Large intestine (tissue), 3 donors: ENCODE data around the gene DYNC1H1. TPM values are rescaled to one million over a fixed set of nuclear protein-coding genes. Genes with fewer than 3 reads are reported as not detected.
A peak's percentile ranks its signal among the peaks of the same experiment; 100 is the strongest.

Experiments
- DNase-seq, 2 donors: peaks; one replicate each; pipeline versions ENCODE4 v3.0.0 to v3.0.0-alpha.2; 2013
- H3K27ac ChIP-seq: one replicate; pipeline ENCODE4 v1.5.1; 2013; ENCODE audit warnings: low read length
- H3K27me3 ChIP-seq: 2 replicates; pipeline ENCODE4 v1.6.1; 2013; ENCODE audit warnings: low read length; ENCODE audit not compliant: control insufficient read depth, insufficient read depth
- H3K36me3 ChIP-seq: 2 replicates; pipeline ENCODE4 v1.6.1; 2013; ENCODE audit warnings: low read length; ENCODE audit not compliant: control insufficient read depth, insufficient read depth
- H3K4me1 ChIP-seq: one replicate; pipeline ENCODE4 v1.6.1; 2013; ENCODE audit warnings: low read length; ENCODE audit not compliant: control insufficient read depth, insufficient read depth
- H3K4me3 ChIP-seq: one replicate; pipeline ENCODE4 v1.5.1; 2013; ENCODE audit warnings: low read length
- H3K9me3 ChIP-seq: one replicate; pipeline ENCODE4 v1.6.1; 2013; ENCODE audit warnings: mild to moderate bottlenecking, low read depth, low read length, moderate library complexity; ENCODE audit not compliant: control insufficient read depth
- WGBS: methylation state at CpG from one replicate; pipeline ENCODE4 v1.1.5; 2013; ENCODE audit warnings: low lambda C conversion rate; ENCODE audit not compliant: insufficient coverage; 5-methylcytosine and 5-hydroxymethylcytosine counted together
- polyA plus RNA-seq: library from polyadenylated mRNA; unstranded; fragments of 120-200 nt; gene quantifications from one replicate; pipeline ENCODE4 v1.2.1, GENCODE V29; 2013

DYNC1H1 gene
- polyA plus RNA-seq, 1 donor: 259 TPM

GRCh38 chr14:102015045-102015685, 50.8 kb downstream of the DYNC1H1 start:
- peaks cover 94% of the 10 kb centered on the region for H3K36me3 ChIP-seq
- no peaks in the 10 kb centered on the region for H3K27me3 ChIP-seq
- H3K4me1 ChIP-seq: no peaks in the 10 kb centered on the region
- H3K4me3 ChIP-seq: no peak overlapping the region
- no peak for DNase-seq
- WGBS: no CpG with 5 or more reads among the region's 16 CpGs
- H3K27ac ChIP-seq: no peak overlapping the region
- no peaks in the 10 kb centered on the region for H3K9me3 ChIP-seq

DNA sequence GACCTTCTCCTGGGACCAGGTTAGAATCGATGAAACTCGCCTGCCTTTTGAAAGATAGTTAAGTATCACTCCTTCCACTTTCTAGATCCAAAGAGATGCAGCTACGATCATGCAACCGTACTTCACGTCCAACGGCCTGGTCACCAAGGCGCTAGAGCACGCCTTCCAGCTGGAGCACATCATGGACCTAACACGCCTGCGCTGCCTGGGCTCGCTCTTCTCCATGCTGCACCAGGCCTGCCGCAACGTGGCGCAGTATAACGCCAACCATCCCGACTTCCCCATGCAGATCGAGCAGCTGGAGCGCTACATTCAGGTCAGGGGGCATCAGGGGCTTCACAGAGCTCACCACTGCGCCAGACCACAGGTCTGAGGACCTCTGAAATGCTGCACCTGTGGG, 51.4 kb downstream of the DYNC1H1 start:
- Histone ChIP-seq H3K4me1 (no peaks in the 10 kb centered on the region), H3K9me3 (no peaks in the 10 kb centered on the region), H3K27ac (no peak overlapping the region), H3K4me3 (no peak overlapping the region), H3K36me3 (peaks cover 94% of the 10 kb centered on the region), H3K27me3 (no peaks in the 10 kb centered on the region)
- DNase-seq: no peak
- WGBS: no CpG with 5 or more reads among the region's 19 CpGs

DNA sequence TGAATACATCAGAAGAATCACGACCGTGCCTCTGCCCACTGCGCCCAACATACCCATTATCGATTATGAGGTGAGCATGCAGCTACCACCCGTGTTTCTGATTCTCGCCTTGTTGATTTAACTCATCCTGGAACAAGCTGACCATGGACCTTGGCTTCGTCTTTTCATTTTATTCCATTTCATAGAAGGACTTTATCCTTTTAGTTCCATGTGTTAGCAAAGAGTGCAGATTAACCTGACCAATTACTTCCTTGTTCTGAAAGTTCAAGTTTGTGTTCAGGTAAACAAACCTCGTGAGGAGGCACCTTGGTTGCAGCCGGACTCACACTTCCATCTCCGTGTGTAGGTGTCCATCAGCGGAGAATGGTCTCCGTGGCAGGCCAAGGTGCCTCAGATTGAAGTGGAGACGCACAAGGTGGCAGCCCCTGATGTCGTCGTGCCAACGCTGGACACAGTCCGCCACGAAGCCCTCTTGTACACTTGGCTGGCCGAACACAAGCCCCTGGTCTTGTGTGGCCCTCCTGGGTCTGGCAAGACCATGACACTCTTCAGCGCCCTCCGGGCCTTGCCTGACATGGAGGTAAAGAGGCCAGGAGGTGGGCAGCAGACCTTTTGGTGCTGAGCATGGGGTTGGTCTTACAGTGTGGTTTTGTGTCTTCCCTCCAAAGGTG, 52.2 kb downstream of the DYNC1H1 start:
- no peak for DNase-seq
- H3K4me3 ChIP-seq: no peak overlapping the region
- no peaks in the 10 kb centered on the region for H3K9me3 ChIP-seq
- peaks cover 94% of the 10 kb centered on the region for H3K36me3 ChIP-seq
- H3K4me1 ChIP-seq: no peaks in the 10 kb centered on the region
- H3K27ac ChIP-seq: no peak overlapping the region
- WGBS: no CpG with 5 or more reads among the region's 21 CpGs
- no peaks in the 10 kb centered on the region for H3K27me3 ChIP-seq

DNA sequence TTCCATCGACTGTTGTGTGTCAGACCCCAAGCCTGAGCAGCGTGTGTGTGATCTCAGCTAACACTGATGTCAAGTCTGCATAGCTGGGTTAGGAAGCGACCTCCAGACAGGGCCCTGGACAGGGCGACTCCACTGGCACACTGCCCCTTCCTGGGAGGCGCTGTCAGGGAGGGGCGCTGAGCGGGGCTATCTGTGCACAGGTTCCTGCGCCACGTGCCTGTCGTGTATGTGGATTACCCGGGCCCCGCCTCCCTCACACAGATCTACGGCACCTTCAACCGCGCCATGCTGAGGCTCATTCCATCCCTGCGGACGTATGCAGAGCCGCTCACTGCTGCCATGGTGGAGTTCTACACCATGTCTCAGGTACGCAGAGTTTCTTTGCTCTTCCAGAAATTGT, 53.9 kb downstream of the DYNC1H1 start:
- peaks cover 92% of the 10 kb centered on the region for H3K36me3 ChIP-seq
- H3K4me1 ChIP-seq: no peaks in the 10 kb centered on the region
- no peaks in the 10 kb centered on the region for H3K9me3 ChIP-seq
- no peaks in the 10 kb centered on the region for H3K27me3 ChIP-seq
- DNase-seq: no peak
- no peak overlapping the region for H3K27ac ChIP-seq
- no peak overlapping the region for H3K4me3 ChIP-seq
- no CpG with 5 or more reads among the region's 19 CpGs for WGBS

DNA sequence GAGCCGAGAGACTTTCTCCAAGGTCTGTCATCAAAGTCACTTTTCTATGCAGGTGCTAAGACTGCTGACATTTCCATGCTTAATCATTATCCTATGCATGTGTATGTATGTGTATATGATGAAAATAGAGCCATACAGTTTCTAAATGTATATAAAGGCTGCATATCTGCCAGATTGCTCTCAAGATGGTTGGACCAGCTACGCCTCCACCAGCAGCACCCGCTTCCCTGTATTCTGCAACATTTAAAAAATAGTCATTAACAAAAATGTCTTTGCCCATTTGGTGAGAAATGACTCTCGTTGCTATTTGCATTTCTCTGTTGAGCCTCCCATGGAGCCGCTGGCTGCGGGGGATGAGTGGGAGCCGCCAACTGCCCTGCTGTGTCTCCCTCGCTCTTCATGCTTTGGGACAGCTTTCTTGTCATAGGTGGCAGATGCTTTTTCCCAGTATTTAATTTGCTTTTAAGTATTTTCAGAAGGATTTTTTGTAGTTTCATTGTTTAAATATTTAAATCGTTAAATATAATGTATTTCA, 54.7 kb downstream of the DYNC1H1 start:
- 100% methylated on average over 1 of the region's 9 CpGs for WGBS
- DNase-seq: no peak
- Histone ChIP-seq H3K4me3 (no peak overlapping the region), H3K27ac (no peak overlapping the region), H3K27me3 (no peaks in the 10 kb centered on the region), H3K9me3 (no peaks in the 10 kb centered on the region), H3K4me1 (no peaks in the 10 kb centered on the region), H3K36me3 (peaks cover 91% of the 10 kb centered on the region)

DNA sequence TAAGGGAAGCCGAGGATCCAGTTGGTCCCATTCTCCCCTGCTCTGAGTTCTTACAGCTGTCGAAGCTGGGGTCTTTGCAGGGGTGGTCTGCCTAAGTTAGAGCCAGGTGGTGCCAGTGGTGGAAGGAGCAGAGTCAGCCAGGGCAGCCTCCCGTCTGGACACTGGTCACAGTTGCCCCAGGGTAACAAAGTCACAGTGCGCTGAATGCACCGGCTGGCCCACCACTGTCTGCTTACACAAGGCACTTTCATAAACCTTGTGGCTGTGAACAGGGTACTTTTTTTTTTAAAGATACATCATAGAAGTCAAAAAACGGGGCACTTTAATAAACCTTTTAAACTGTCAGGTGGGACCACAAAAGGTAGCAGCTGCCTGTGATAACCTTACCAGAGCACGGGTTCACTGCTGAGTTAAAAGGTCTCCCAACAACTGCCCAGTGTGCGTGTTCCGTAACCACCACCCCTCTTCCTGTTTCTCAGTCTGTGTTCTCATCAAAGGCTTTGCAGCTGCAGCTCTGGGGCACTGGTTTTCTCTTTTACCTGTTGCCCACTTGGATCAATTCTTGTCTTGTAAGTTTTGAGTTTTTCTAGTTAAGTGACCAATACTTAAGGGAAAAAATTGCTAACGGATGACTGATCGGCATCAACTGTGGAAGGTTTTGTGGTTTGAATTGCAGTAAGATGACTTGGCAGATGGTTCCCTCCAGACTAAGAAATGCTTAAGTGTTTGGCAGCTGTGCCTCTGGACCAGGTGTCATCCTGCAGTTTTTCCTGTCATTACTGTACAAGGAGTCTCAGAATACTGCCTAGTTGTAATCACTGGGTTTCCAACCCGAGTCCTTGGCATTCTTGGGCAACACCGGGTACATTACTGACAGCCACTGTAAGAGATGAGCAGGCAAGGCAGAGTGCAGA, 55.9 kb downstream of the DYNC1H1 start:
- H3K27ac ChIP-seq: no peak overlapping the region
- H3K27me3 ChIP-seq: no peaks in the 10 kb centered on the region
- no peak overlapping the region for H3K4me3 ChIP-seq
- H3K36me3 ChIP-seq: peaks cover 87% of the 10 kb centered on the region
- DNase-seq: no peak
- H3K4me1 ChIP-seq: no peaks in the 10 kb centered on the region
- no peaks in the 10 kb centered on the region for H3K9me3 ChIP-seq
- 92% methylated on average over 2 of the region's 13 CpGs for WGBS

- no peaks in the 10 kb centered on the region for H3K27me3 ChIP-seq
- DNase-seq: no peak
- no peak overlapping the region for H3K4me3 ChIP-seq
- no peaks in the 10 kb centered on the region for H3K9me3 ChIP-seq
- peaks cover 3% of the 10 kb centered on the region for H3K4me1 ChIP-seq
- H3K36me3 ChIP-seq: peaks cover 84% of the 10 kb centered on the region
- no CpG with 5 or more reads among the region's 9 CpGs for WGBS
- H3K27ac ChIP-seq: no peak overlapping the region
Observed at GRCh38 chr14:102026934-102027333, 62.6 kb downstream of the DYNC1H1 start.

DNA sequence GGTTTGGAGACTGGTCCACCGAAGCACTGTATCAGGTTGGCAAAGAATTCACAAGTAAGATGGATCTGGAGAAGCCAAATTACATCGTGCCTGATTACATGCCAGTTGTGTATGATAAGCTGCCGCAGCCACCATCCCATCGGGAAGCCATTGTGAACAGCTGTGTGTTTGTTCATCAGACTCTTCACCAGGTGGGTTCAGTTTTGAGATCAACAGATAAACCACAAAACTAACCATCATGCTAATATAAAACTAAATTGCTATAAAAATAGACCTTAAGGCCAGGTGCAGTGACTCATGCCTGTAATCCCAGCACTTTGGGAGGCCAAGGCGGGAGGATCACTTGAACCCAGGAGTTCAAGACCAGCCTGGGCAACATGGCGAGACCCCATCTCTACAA, 63.6 kb downstream of the DYNC1H1 start:
- Histone ChIP-seq H3K36me3 (peaks cover 86% of the 10 kb centered on the region), H3K9me3 (no peaks in the 10 kb centered on the region), H3K4me3 (no peak overlapping the region), H3K27ac (peak overlapping the region; percentile 25), H3K4me1 (peaks cover 3% of the 10 kb centered on the region), H3K27me3 (no peaks in the 10 kb centered on the region)
- DNase-seq: no peak
- WGBS: no CpG with 5 or more reads among the region's 6 CpGs

DNA sequence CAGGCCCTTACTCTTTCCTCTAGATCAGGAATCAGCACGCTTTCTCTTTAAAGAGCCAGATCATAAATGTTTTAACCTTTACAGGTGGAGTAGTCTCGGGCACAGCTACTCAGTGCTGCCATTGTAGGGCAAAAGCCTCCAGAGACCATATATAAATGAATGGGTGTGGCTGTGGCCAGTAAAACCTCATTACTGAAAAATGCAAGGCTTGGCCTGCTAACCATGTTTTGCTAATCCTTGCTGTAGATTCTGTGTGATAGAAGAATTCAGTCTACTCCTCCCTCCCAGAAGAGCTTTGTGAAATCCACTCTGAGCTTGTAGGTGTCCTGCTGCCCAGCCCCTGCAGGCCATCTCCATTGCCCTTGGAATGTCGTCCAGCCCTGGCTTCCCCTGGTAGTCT, 64.4 kb downstream of the DYNC1H1 start:
- peak overlapping the region; percentile 25 for H3K27ac ChIP-seq

GRCh38 chr14:102029956-102030355, 65.6 kb downstream of the DYNC1H1 start:
- no CpG with 5 or more reads among the region's 2 CpGs for WGBS
- H3K36me3 ChIP-seq: peaks cover 89% of the 10 kb centered on the region
- H3K4me1 ChIP-seq: peaks cover 3% of the 10 kb centered on the region

More for the DNA sequence above, 64.4 kb downstream of the DYNC1H1 start:
- Histone ChIP-seq H3K4me1 (peaks cover 3% of the 10 kb centered on the region), H3K36me3 (peaks cover 88% of the 10 kb centered on the region), H3K4me3 (no peak overlapping the region), H3K27me3 (no peaks in the 10 kb centered on the region), H3K9me3 (no peaks in the 10 kb centered on the region)
- peak in 1 of 2 donors; percentile 24 for DNase-seq
- WGBS: no CpG with 5 or more reads among the region's 3 CpGs

More at GRCh38 chr14:102029956-102030355, 65.6 kb downstream of the DYNC1H1 start:
- Histone ChIP-seq H3K27me3 (no peaks in the 10 kb centered on the region), H3K9me3 (no peaks in the 10 kb centered on the region), H3K27ac (no peak overlapping the region), H3K4me3 (no peak overlapping the region)
- no peak for DNase-seq
